ENCODE data around the gene TRABD2A. TPM values are rescaled to one million over a fixed set of nuclear protein-coding genes. Genes with fewer than 3 reads are reported as not detected.

The TRABD2A gene
- total and polyA plus RNA-seq, 4 donors = 0.26 to 10.3 (median 0.55) TPM

DNA sequence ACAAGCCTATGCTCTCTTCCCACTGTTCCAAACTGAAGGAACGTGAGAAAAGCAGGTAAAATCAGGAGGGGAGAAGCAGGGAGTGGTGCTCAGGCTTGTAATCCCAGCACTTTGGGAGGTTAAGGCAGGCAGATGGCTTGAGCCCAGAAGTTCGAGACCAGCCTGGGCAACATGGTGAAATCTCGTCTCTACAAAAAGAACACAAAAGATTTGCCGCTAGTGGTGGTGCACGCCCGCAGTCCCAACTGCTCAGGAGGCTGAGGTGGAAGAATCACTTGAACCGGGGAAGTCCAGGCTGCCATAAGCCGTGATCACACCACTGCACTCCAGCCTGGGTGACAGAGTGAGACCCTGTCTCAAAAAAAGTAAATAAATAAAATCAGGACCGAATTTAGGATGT is 23.3 kb upstream of the TRABD2A start:
- no peak overlapping the region for H3K27ac ChIP-seq (ENCODE audit: low read depth in 1 of 2, low read length in 2 of 2)
- H3K4me1 ChIP-seq (ENCODE audit: control insufficient read depth in 4 of 4, insufficient read depth in 4 of 4, low read length in 3 of 4) = peaks cover 0 to 19% (median 5%) of the 10 kb centered on the region in 4 donors
- H3K4me3 ChIP-seq (ENCODE audit: low read depth in 1 of 3, low read length in 3 of 3) = no peak overlapping the region

DNA sequence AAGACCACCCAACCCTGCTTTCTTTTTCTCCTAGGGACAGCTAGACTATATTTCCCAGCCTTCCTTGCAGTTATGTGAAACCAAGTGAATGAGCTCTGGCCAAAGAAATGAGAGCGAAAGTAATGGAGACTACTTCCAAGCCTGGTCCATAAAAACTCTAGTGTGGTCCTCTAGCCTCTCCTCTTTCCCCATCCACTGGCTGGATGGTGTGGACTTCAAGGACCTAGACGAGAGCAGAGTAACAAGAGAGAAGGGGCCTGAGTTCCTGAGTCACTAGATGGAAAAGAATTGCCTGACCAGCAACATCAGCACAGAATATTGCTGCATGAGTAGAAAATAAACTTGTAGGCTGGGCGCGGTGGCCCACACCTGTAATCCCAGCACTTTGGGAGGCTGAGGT is 21.6 kb upstream of the TRABD2A start:
- Histone ChIP-seq H3K36me3 (ENCODE audit: control insufficient read depth in 4 of 4, insufficient read depth in 3 of 4, low read depth in 1 of 4, low read length in 3 of 4) (no peaks in the 10 kb centered on the region), H3K27ac (ENCODE audit: low read depth in 1 of 2, low read length in 2 of 2) (no peak overlapping the region), H3K9ac (ENCODE audit: low read depth in 1 of 2, low read length in 2 of 2) (no peak overlapping the region), H3K27me3 (ENCODE audit: control insufficient read depth in 4 of 4, insufficient read depth in 4 of 4, low read length in 3 of 4) (no peaks in the 10 kb centered on the region), H3K4me3 (ENCODE audit: low read depth in 1 of 3, low read length in 3 of 3) (no peak overlapping the region), H3K9me3 (ENCODE audit: control insufficient read depth in 4 of 4, low read length in 3 of 4) (no peaks in the 10 kb centered on the region), H3K4me1 (ENCODE audit: control insufficient read depth in 4 of 4, insufficient read depth in 4 of 4, low read length in 3 of 4) (peaks cover 0 to 18% (median 5%) of the 10 kb centered on the region in 4 donors)
- whole genome bisulfite sequencing = 98% methylated on average over 4 of the region's 4 CpGs
- no peak for DNase-seq (ENCODE audit: low spot score)
- TF ChIP-seq HNF4A (conservative IDR thresholded peaks at IDR 0.05) = no peak
- TF ChIP-seq, protein P1, sequence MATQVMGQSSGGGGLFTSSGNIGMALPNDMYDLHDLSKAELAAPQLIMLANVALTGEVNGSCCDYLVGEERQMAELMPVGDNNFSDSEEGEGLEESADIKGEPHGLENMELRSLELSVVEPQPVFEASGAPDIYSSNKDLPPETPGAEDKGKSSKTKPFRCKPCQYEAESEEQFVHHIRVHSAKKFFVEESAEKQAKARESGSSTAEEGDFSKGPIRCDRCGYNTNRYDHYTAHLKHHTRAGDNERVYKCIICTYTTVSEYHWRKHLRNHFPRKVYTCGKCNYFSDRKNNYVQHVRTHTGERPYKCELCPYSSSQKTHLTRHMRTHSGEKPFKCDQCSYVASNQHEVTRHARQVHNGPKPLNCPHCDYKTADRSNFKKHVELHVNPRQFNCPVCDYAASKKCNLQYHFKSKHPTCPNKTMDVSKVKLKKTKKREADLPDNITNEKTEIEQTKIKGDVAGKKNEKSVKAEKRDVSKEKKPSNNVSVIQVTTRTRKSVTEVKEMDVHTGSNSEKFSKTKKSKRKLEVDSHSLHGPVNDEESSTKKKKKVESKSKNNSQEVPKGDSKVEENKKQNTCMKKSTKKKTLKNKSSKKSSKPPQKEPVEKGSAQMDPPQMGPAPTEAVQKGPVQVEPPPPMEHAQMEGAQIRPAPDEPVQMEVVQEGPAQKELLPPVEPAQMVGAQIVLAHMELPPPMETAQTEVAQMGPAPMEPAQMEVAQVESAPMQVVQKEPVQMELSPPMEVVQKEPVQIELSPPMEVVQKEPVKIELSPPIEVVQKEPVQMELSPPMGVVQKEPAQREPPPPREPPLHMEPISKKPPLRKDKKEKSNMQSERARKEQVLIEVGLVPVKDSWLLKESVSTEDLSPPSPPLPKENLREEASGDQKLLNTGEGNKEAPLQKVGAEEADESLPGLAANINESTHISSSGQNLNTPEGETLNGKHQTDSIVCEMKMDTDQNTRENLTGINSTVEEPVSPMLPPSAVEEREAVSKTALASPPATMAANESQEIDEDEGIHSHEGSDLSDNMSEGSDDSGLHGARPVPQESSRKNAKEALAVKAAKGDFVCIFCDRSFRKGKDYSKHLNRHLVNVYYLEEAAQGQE (IDR thresholded peaks at IDR 0.05) = no peak
- TF ChIP-seq FOXA1 (IDR thresholded peaks at IDR 0.05) = no peak
- TF ChIP-seq, protein P2, sequence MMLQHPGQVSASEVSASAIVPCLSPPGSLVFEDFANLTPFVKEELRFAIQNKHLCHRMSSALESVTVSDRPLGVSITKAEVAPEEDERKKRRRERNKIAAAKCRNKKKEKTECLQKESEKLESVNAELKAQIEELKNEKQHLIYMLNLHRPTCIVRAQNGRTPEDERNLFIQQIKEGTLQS (IDR thresholded peaks at IDR 0.05) = no peak
- TF ChIP-seq FOXA2 (IDR thresholded peaks at IDR 0.05) = no peak
- TF ChIP-seq HNF4G (IDR thresholded peaks at IDR 0.05) = no peak
- TF ChIP-seq GABPA (IDR thresholded peaks at IDR 0.05 in 1 of 2, conservative IDR thresholded peaks at IDR 0.05 in 1 of 2) = no peak
- TF ChIP-seq, protein P3, sequence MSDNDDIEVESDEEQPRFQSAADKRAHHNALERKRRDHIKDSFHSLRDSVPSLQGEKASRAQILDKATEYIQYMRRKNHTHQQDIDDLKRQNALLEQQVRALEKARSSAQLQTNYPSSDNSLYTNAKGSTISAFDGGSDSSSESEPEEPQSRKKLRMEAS (IDR thresholded peaks at IDR 0.05) = no peak
- TF ChIP-seq JUND (IDR thresholded peaks at IDR 0.05) = no peak
- TF ChIP-seq YY1 (IDR thresholded peaks at IDR 0.05) = no peak
- no peak for TF ChIP-seq EGR1 (IDR thresholded peaks at IDR 0.05; ENCODE audit: low read depth in 2 of 2)
- no peak for TF ChIP-seq TAF1 (conservative IDR thresholded peaks at IDR 0.05)
- TF ChIP-seq RXRA (IDR thresholded peaks at IDR 0.05) = no peak
- TF ChIP-seq SP1 (IDR thresholded peaks at IDR 0.05) = no peak
- TF ChIP-seq NR2F2 (IDR thresholded peaks at IDR 0.05) = no peak

More for the DNA sequence above, 23.3 kb upstream of the TRABD2A start:
- TF ChIP-seq TAF1 (conservative IDR thresholded peaks at IDR 0.05) = no peak
- TF ChIP-seq, protein P2 (IDR thresholded peaks at IDR 0.05) = no peak
- TF ChIP-seq, protein P4, sequence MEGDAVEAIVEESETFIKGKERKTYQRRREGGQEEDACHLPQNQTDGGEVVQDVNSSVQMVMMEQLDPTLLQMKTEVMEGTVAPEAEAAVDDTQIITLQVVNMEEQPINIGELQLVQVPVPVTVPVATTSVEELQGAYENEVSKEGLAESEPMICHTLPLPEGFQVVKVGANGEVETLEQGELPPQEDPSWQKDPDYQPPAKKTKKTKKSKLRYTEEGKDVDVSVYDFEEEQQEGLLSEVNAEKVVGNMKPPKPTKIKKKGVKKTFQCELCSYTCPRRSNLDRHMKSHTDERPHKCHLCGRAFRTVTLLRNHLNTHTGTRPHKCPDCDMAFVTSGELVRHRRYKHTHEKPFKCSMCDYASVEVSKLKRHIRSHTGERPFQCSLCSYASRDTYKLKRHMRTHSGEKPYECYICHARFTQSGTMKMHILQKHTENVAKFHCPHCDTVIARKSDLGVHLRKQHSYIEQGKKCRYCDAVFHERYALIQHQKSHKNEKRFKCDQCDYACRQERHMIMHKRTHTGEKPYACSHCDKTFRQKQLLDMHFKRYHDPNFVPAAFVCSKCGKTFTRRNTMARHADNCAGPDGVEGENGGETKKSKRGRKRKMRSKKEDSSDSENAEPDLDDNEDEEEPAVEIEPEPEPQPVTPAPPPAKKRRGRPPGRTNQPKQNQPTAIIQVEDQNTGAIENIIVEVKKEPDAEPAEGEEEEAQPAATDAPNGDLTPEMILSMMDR (IDR thresholded peaks at IDR 0.05; ENCODE audit: low read depth, low read length, missing input control) = no peak
- TF ChIP-seq, protein P3 (IDR thresholded peaks at IDR 0.05) = no peak
- TF ChIP-seq RXRA (IDR thresholded peaks at IDR 0.05) = no peak
- TF ChIP-seq HNF4A (conservative IDR thresholded peaks at IDR 0.05) = no peak
- TF ChIP-seq FOXA2 (IDR thresholded peaks at IDR 0.05) = no peak
- TF ChIP-seq, protein P1 (IDR thresholded peaks at IDR 0.05) = no peak
- no peak for TF ChIP-seq HNF4G (IDR thresholded peaks at IDR 0.05)
- no peak for TF ChIP-seq GABPA (IDR thresholded peaks at IDR 0.05 in 1 of 2, conservative IDR thresholded peaks at IDR 0.05 in 1 of 2)
- TF ChIP-seq SP1 (IDR thresholded peaks at IDR 0.05) = no peak
- no peak for TF ChIP-seq EGR1 (IDR thresholded peaks at IDR 0.05; ENCODE audit: low read depth in 2 of 2)
- Histone ChIP-seq H3K27me3 (ENCODE audit: control insufficient read depth in 4 of 4, insufficient read depth in 4 of 4, low read length in 3 of 4) (no peaks in the 10 kb centered on the region), H3K9ac (ENCODE audit: low read depth in 1 of 2, low read length in 2 of 2) (no peak overlapping the region), H3K9me3 (ENCODE audit: control insufficient read depth in 4 of 4, low read length in 3 of 4) (no peaks in the 10 kb centered on the region), H3K36me3 (ENCODE audit: control insufficient read depth in 4 of 4, insufficient read depth in 3 of 4, low read depth in 1 of 4, low read length in 3 of 4) (no peaks in the 10 kb centered on the region)
- WGBS = 83% methylated on average over 9 of the region's 9 CpGs
- DNase-seq (ENCODE audit: low spot score) = no peak

Data from liver (tissue), 9 donors.